Sigmoid colon (tissue), 7 donors: ENCODE results near the gene FSTL5. TPM values are rescaled to one million over a fixed set of nuclear protein-coding genes. Genes with fewer than 3 reads are reported as not detected.

Source experiments
- DNase-seq: peaks from one replicate; pipeline ENCODE4 v3.0.0-alpha.2; 2019
- H3K27ac ChIP-seq, 4 donors: fragments of 200-600 bp; sonication (generic); one replicate each; pipeline ENCODE4 v1.5.1; 2016 to 2019; ENCODE audit warnings: mild to moderate bottlenecking in 1 of 4
- H3K27me3 ChIP-seq, 3 donors: fragments of 200-600 bp; sonication (generic); one replicate each; pipeline ENCODE4 v1.5.1; 2019; ENCODE audit warnings: mild to moderate bottlenecking in 1 of 3
- H3K36me3 ChIP-seq, 4 donors: fragments of 200-600 bp; sonication (generic); one replicate each; pipeline ENCODE4 v1.5.1; 2016 to 2019
- H3K4me1 ChIP-seq, 4 donors: fragments of 200-600 bp; sonication (generic); one replicate each; pipeline ENCODE4 v1.5.1; 2017 to 2019
- H3K4me3 ChIP-seq, 4 donors: fragments of 200-600 bp; sonication (generic); one replicate each; pipeline ENCODE4 v1.5.1; 2017 to 2019; ENCODE audit warnings: mild to moderate bottlenecking in 2 of 4, moderate library complexity in 1 of 4
- H3K9me3 ChIP-seq, 4 donors: fragments of 200-600 bp in 3 of 4; sonication (generic) in 3 of 4; one replicate each; pipeline versions ENCODE4 v1.5.1 to v1.6.1; 2013 to 2019
- CTCF ChIP-seq, 4 experiments: fragments of 450-650 bp in 3 of 4; fragments of 200-600 bp in 1 of 4; IDR thresholded peaks; one replicate each; pipeline ENCODE4 v1.5.1; 2016 to 2019; ENCODE audit warnings: antibody characterized with exemption in 4 of 4, mild to moderate bottlenecking in 3 of 4, moderate library complexity in 2 of 4
- EP300 ChIP-seq, 4 donors: sonication (generic); formaldehyde crosslinking; IDR thresholded peaks; one replicate each; pipeline ENCODE4 v1.6.1; 2017; ENCODE audit warnings: antibody characterized with exemption in 4 of 4
- POLR2A ChIP-seq, 2 donors: fragments of 450-650 bp; IDR thresholded peaks; one replicate each; pipeline ENCODE4 v1.6.1; 2016; ENCODE audit warnings: antibody characterized with exemption in 2 of 2, mild to moderate bottlenecking in 2 of 2, moderate library complexity in 2 of 2
- POLR2AphosphoS5 ChIP-seq, 4 donors: sonication (generic); formaldehyde crosslinking; IDR thresholded peaks; one replicate each; pipeline ENCODE4 v1.6.1; 2017; ENCODE audit warnings: antibody characterized with exemption in 4 of 4
- WGBS, 2 donors: extraction: QIAGEN DNeasy Blood & Tissue Kit; methylation state at CpG; one replicate each; pipeline ENCODE4 v1.1.7; 2013; 5-methylcytosine and 5-hydroxymethylcytosine counted together
- intact Hi-C: fragments of 100-400 bp; cut with DNase I; formaldehyde crosslinking; loops from one replicate; pipeline ENCODE4 v1.15.1; 2023
- polyA plus RNA-seq, 3 donors: library from polyadenylated mRNA; stranded (reverse); fragments of 200-250 nt; gene quantifications; one replicate each; pipeline ENCODE4 v1.2.3, GENCODE V29; 2013
- total RNA-seq, 4 donors: library from RNA; depleted of rRNA; stranded (reverse); fragments of >200 nt; gene quantifications; one replicate each; pipeline ENCODE4 v1.1.0, GENCODE V29; 2016
- donor health status: healthy with polysubstance abuse.
- donor health status: Bipolar disorder and iron deficiency.
- donor health status: healthy.

Gene FSTL5
- total and polyA plus RNA-seq, 7 donors = 0.42 to 1.8 (median 0.82) TPM; not detected in 2

DNA sequence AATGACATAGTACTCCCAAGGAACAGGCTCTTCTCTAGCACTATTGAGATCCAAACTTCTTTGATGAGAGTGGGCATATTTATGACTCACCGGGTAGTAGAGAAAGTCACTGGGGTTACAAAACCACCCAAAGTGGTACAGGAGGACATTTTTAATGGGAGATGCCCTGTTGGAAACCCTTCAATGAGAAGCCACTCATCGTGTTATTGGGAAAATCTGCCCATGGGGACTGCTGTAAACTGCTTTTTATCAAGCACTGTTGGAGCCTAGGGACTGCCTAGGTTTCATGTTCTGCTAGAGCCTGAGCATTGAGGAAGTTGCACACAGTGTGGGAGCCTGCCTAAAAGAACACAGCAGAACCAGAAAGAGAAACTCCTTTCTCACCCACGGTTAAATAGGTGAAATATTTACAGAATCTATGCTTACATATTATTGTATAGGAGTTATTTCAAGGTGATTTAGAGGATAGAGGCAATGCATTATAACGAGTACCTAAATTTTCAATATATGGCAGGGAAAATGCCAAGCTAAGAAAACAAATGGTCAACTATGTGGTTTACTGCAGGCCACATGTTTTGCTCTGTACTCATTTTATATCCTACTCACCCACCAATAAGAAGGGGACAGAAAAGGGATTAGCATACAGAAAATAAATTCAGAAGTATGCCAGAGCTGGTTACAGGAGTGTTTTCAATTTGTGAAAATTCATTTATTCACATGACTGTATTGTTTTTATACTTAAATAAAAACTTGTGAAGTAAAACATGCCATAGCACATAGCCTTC, 559.1 kb downstream of the FSTL5 start:
- H3K27me3 ChIP-seq = no peaks in the 10 kb centered on the region
- WGBS, 2 donors = 44 to 46% methylated on average over 4 of the region's 4 CpGs
- H3K36me3 ChIP-seq = no peaks in the 10 kb centered on the region
- no peak for TF ChIP-seq POLR2A (IDR thresholded peaks at IDR 0.05)
- no peak for TF ChIP-seq POLR2AphosphoS5 (IDR thresholded peaks at IDR 0.05)
- no peak for TF ChIP-seq EP300 (IDR thresholded peaks at IDR 0.05)
- TF ChIP-seq CTCF (IDR thresholded peaks at IDR 0.05) = no peak
- intact Hi-C loops = no loop called here
- H3K9me3 ChIP-seq = peaks cover 0 to 3% (median 0%) of the 10 kb centered on the region in 4 donors
- H3K4me3 ChIP-seq = no peak overlapping the region
- no peaks in the 10 kb centered on the region for H3K4me1 ChIP-seq
- DNase-seq = no peak
- no peak overlapping the region for H3K27ac ChIP-seq

DNA sequence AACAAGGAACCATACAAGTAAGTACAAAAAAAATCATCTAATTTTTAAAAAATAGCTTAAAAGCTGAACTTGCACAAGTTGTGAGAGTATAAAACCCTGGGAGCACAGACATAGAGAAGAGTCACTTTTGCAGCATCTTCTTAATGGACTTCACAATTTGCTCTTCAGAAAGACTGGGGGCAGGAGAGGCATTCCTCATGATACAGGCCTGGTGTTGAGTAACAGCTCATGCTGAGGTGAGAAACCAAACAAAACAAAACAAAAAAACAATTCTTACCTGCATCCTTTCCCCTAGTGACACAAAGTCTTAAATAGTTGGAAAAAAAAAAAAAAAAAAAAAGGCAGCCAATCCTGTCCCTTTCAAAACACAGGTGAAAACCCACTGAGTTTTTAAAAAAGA, 562.8 kb downstream of the FSTL5 start:
- Histone ChIP-seq H3K4me3 (no peak overlapping the region), H3K27ac (no peak overlapping the region), H3K27me3 (no peaks in the 10 kb centered on the region), H3K9me3 (no peaks in the 10 kb centered on the region), H3K4me1 (no peaks in the 10 kb centered on the region), H3K36me3 (no peaks in the 10 kb centered on the region)
- intact Hi-C loops = no loop called here
- DNase-seq = no peak
- TF ChIP-seq POLR2AphosphoS5 (IDR thresholded peaks at IDR 0.05) (no peak), CTCF (IDR thresholded peaks at IDR 0.05) (no peak), EP300 (IDR thresholded peaks at IDR 0.05) (no peak), POLR2A (IDR thresholded peaks at IDR 0.05) (no peak)

- H3K9me3 ChIP-seq = no peaks in the 10 kb centered on the region
- H3K27ac ChIP-seq = no peak overlapping the region
- H3K27me3 ChIP-seq = no peaks in the 10 kb centered on the region
- 59 to 68% methylated on average over 2 of the region's 2 CpGs for WGBS, 2 donors
- TF ChIP-seq POLR2AphosphoS5 (IDR thresholded peaks at IDR 0.05) = no peak
- TF ChIP-seq CTCF (IDR thresholded peaks at IDR 0.05) = no peak
- no peak for TF ChIP-seq EP300 (IDR thresholded peaks at IDR 0.05)
- no peak for TF ChIP-seq POLR2A (IDR thresholded peaks at IDR 0.05)
- no peaks in the 10 kb centered on the region for H3K4me1 ChIP-seq
- no peaks in the 10 kb centered on the region for H3K36me3 ChIP-seq
- no peak overlapping the region for H3K4me3 ChIP-seq
- DNase-seq = no peak
- intact Hi-C loops = no loop called here
Observed at GRCh38 chr4:161595230-161595771, 568.5 kb downstream of the FSTL5 start.

DNA sequence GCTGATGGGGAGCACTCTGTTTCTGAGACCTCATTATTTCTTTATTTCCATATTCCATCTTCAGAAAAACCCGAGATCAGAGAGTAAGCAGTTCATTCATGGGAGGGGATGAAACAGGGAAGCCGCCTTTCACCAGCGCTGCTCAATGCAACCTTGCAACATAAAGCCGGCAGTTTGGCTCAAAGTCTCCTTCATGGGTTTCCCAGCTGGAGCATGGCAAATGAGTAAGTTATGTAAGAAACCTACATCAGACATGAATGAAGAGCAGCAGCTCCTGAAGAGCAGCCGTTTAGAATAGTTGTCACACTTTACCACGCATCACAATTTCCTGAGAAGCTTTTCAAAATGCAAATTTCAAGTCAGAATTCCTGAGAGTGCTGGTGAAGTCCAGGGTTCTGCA, 578.8 kb downstream of the FSTL5 start:
- no peaks in the 10 kb centered on the region for H3K36me3 ChIP-seq
- 76 to 80% methylated on average over 6 of the region's 6 CpGs for WGBS, 2 donors
- no peaks in the 10 kb centered on the region for H3K27me3 ChIP-seq
- peaks cover 0 to 12% (median 4%) of the 10 kb centered on the region in 4 donors for H3K4me1 ChIP-seq
- intact Hi-C loops = no loop called here
- no peaks in the 10 kb centered on the region for H3K9me3 ChIP-seq
- no peak overlapping the region for H3K4me3 ChIP-seq
- TF ChIP-seq POLR2A (IDR thresholded peaks at IDR 0.05) = no peak
- TF ChIP-seq CTCF (IDR thresholded peaks at IDR 0.05) = no peak
- TF ChIP-seq POLR2AphosphoS5 (IDR thresholded peaks at IDR 0.05) = no peak
- TF ChIP-seq EP300 (IDR thresholded peaks at IDR 0.05) = no peak
- DNase-seq = no peak
- H3K27ac ChIP-seq = no peak overlapping the region
